ENCODE measurements around the gene PLAU. TPM values are rescaled to one million over a fixed set of nuclear protein-coding genes. Genes with fewer than 3 reads are reported as not detected.

PLAU gene
- total and polyA plus RNA-seq, 9 of the 15 experiments (the other 6 are each of a cell fraction or from before 2014, with no cell fraction given) = 2.1 to 16.9 (median 3.3) TPM

- peak; percentile 73 for TF ChIP-seq ATF7 (IDR thresholded peaks at IDR 0.05)
- TF ChIP-seq ZNF146 (CRISPR knock-in tag; IDR thresholded peaks at IDR 0.05; ENCODE audit: unreplicated experiment) = peak; percentile 5
- TF ChIP-seq SOX6 (IDR thresholded peaks at IDR 0.05) = peak; percentile 54; the same call in 1 of the 2 replicates
- TF ChIP-seq ZNF778 (CRISPR knock-in tag; IDR thresholded peaks at IDR 0.05) = no peak
- TF ChIP-seq GABPA (tag; conservative IDR thresholded peaks at IDR 0.05; ENCODE audit: low read depth) = peak; percentile 43; the same call in 1 of the 2 replicates
- TF ChIP-seq KAT8 (IDR thresholded peaks at IDR 0.05; ENCODE audit: low read depth) = no peak
- TF ChIP-seq YY1 (IDR thresholded peaks at IDR 0.05; ENCODE audit: borderline replicate concordance in 1 of 3, control insufficient read depth in 1 of 3, extremely low read depth in 1 of 3, insufficient read depth in 3 of 3, insufficient read length in 1 of 3, insufficient replicate concordance in 2 of 3, low read depth in 1 of 3, low read length in 2 of 3) = peak in 2 of 3 experiments; percentile 46 to 74
- 0 out of 2 replicates have a peak, but pooled peaks have one; percentile 16 for TF ChIP-seq E2F3 (CRISPR knock-in tag; IDR thresholded peaks at IDR 0.05)
- TF ChIP-seq ETV5 (CRISPR knock-in tag; IDR thresholded peaks at IDR 0.05; ENCODE audit: low read depth) = peak; percentile 72; the same call in 1 of the 2 replicates
- TF ChIP-seq ZNF184 (CRISPR knock-in tag; IDR thresholded peaks at IDR 0.05) = no peak
- peak; percentile 34; the same call in 1 of the 2 replicates for TF ChIP-seq ZNF12 (CRISPR knock-in tag; IDR thresholded peaks at IDR 0.05)
- TF ChIP-seq STAT6 (CRISPR knock-in tag; IDR thresholded peaks at IDR 0.05) = 0 out of 2 replicates have a peak, but pooled peaks have one; percentile 68
- peak; percentile 67 for TF ChIP-seq TAF1 (IDR thresholded peaks at IDR 0.05; ENCODE audit: control insufficient read depth, extremely low read depth, insufficient read depth, low read length, severe bottlenecking)
- TF ChIP-seq COPS2 (conservative IDR thresholded peaks at IDR 0.05) = no peak
- 0 out of 4 replicates have a peak, but pooled peaks of 1 of the 2 experiments have one; percentile 2 for TF ChIP-seq KDM1A (IDR thresholded peaks at IDR 0.05)
- no peak for TF ChIP-seq CEBPZ (IDR thresholded peaks at IDR 0.05; ENCODE audit: borderline replicate concordance, low read depth, low read length)
- peak; percentile 60; the same call in 1 of the 2 replicates for TF ChIP-seq HNRNPL (IDR thresholded peaks at IDR 0.05; ENCODE audit: low read depth, low read length)
- no peak for TF ChIP-seq SNAPC5 (CRISPR knock-in tag; IDR thresholded peaks at IDR 0.05)
- no peak for TF ChIP-seq ZSCAN29 (IDR thresholded peaks at IDR 0.05)
- TF ChIP-seq POLR2AphosphoS5 (IDR thresholded peaks at IDR 0.05; ENCODE audit: control insufficient read depth, insufficient read depth, low read depth, low read length) = 0 out of 2 replicates have a peak, but pooled peaks have one; percentile 22
Measured at GRCh38 chr10:73940634-73941221, 29.8 kb downstream of the PLAU start (continued).

All from K562 (cell line).